WTC11 (cell line): ENCODE measurements around the gene MYOF. TPM values are rescaled to one million over a fixed set of nuclear protein-coding genes. Genes with fewer than 3 reads are reported as not detected.

Experiments
- ATAC-seq: fragments of 200-7000 bp; cut with Tn5 transposase; 2 replicates; pipeline ENCODE4 v1.10.0; 2021; ENCODE audit warnings: mild to moderate bottlenecking, moderate library complexity
- CTCF ChIA-PET: fragments of 300-600 bp; sonication (Branson Sonifier 250); formaldehyde crosslinking; loops from one replicate; lab custom pipeline; 2021; ENCODE audit warnings: antibody characterized with exemption; lab: Charles Lee
- POLR2A ChIA-PET: fragments of 350-600 bp; sonication (Branson Sonifier 250); formaldehyde crosslinking; loops from one replicate; lab custom pipeline; 2021; ENCODE audit warnings: antibody characterized with exemption; lab: Charles Lee
- DNase-seq: peaks from one replicate; pipeline ENCODE4 v3.0.0; 2021; ENCODE audit warnings: low spot score
- H3K27ac Mint-ChIP-seq: 2 replicates; pipeline ENCODE4 v1.8.0; 2021; ENCODE audit warnings: mixed read lengths
- H3K27me3 Mint-ChIP-seq: 2 replicates; pipeline ENCODE4 v1.8.0; 2021; ENCODE audit warnings: low read depth, mild to moderate bottlenecking, moderate library complexity, mixed read lengths
- H3K36me3 Mint-ChIP-seq: 2 replicates; pipeline ENCODE4 v1.8.0; 2021; ENCODE audit warnings: mixed read lengths
- H3K4me1 Mint-ChIP-seq: 2 replicates; pipeline ENCODE4 v1.8.0; 2022; ENCODE audit warnings: mixed read lengths
- H3K4me3 Mint-ChIP-seq: 2 replicates; pipeline ENCODE4 v1.8.0; 2021; ENCODE audit warnings: mild to moderate bottlenecking, moderate library complexity, mixed read lengths
- H3K9me3 Mint-ChIP-seq: 2 replicates; pipeline ENCODE4 v1.8.0; 2021; ENCODE audit warnings: mixed read lengths
- E2F4 ChIP-seq: sonication (generic); formaldehyde crosslinking; IDR thresholded peaks from 2 replicates; pipeline ENCODE4 v1.8.1; 2022; ENCODE audit warnings: low read depth, mild to moderate bottlenecking, moderate library complexity, missing genetic modification reagents, borderline replicate concordance
- FOXK1 ChIP-seq: sonication (generic); formaldehyde crosslinking; IDR thresholded peaks from 2 replicates; pipeline ENCODE4 v1.8.0; 2022; ENCODE audit warnings: mild to moderate bottlenecking, moderate library complexity, missing genetic modification reagents
- FOXP4 ChIP-seq: sonication (generic); formaldehyde crosslinking; IDR thresholded peaks from 2 replicates; pipeline ENCODE4 v1.8.0; 2022; ENCODE audit warnings: mild to moderate bottlenecking, missing genetic modification reagents
- HMGXB4 ChIP-seq: sonication (generic); formaldehyde crosslinking; IDR thresholded peaks from 2 replicates; pipeline ENCODE4 v1.8.1; 2023; ENCODE audit warnings: mild to moderate bottlenecking, moderate library complexity, missing genetic modification reagents
- IRF1 ChIP-seq: sonication (generic); formaldehyde crosslinking; IDR thresholded peaks from 2 replicates; pipeline ENCODE4 v1.8.0; 2023; ENCODE audit warnings: missing genetic modification reagents
- JAZF1 ChIP-seq: fragments of 250-450 bp; sonication (Bioruptor Pico); IDR thresholded peaks from 2 replicates; pipeline ENCODE4 v1.9.0; 2021; ENCODE audit warnings: moderate library complexity, mild to moderate bottlenecking, inconsistent platforms
- MLX ChIP-seq: sonication (generic); formaldehyde crosslinking; IDR thresholded peaks from 2 replicates; pipeline ENCODE4 v1.8.1; 2023; ENCODE audit warnings: mild to moderate bottlenecking, missing genetic modification reagents, moderate library complexity
- NFE2L1 ChIP-seq: sonication (generic); formaldehyde crosslinking; IDR thresholded peaks from 2 replicates; pipeline ENCODE4 v1.8.1; 2023; ENCODE audit warnings: missing genetic modification reagents
- NFYB ChIP-seq: sonication (generic); formaldehyde crosslinking; conservative IDR thresholded peaks from 2 replicates; pipeline ENCODE4 v1.8.0; 2022; ENCODE audit warnings: low read depth, missing genetic modification reagents
- RORB ChIP-seq: fragments of 250-450 bp; sonication (Bioruptor Pico); IDR thresholded peaks from 2 replicates; pipeline ENCODE4 v1.9.0; 2021; ENCODE audit warnings: mild to moderate bottlenecking
- SP1 ChIP-seq: sonication (generic); formaldehyde crosslinking; conservative IDR thresholded peaks from 2 replicates; pipeline ENCODE4 v1.8.1; 2022; ENCODE audit warnings: missing genetic modification reagents
- TP53 ChIP-seq: sonication (generic); formaldehyde crosslinking; IDR thresholded peaks from 2 replicates; pipeline ENCODE4 v1.8.1; 2023; ENCODE audit warnings: mild to moderate bottlenecking, missing genetic modification reagents
- USF1 ChIP-seq: sonication (generic); formaldehyde crosslinking; IDR thresholded peaks from 2 replicates; pipeline ENCODE4 v1.8.0; 2022; ENCODE audit warnings: mild to moderate bottlenecking, missing genetic modification reagents
- ZNF232 ChIP-seq: sonication (generic); formaldehyde crosslinking; IDR thresholded peaks from 2 replicates; pipeline ENCODE4 v1.8.0; 2022; ENCODE audit warnings: mild to moderate bottlenecking, missing genetic modification reagents
- ZNF281 ChIP-seq: sonication (generic); formaldehyde crosslinking; IDR thresholded peaks from 2 replicates; pipeline ENCODE4 v1.8.0; 2023; ENCODE audit warnings: mild to moderate bottlenecking, missing genetic modification reagents
- ZNF512 ChIP-seq: sonication (generic); formaldehyde crosslinking; IDR thresholded peaks from 2 replicates; pipeline ENCODE4 v1.8.1; 2022; ENCODE audit warnings: missing genetic modification reagents, borderline replicate concordance
- total RNA-seq: library from RNA; stranded (reverse); gene quantifications from 3 replicates; pipeline ENCODE4 v1.2.3, GENCODE V29; 2021

MYOF gene
- total RNA-seq, 1 experiment from 2014 or later, result 1.8 TPM

GRCh38 chr10:93478873-93479272 is 3.3 kb downstream of the MYOF start:
- H3K36me3 Mint-ChIP-seq, result no peaks in the 10 kb centered on the region
- ChIA-PET POLR2A (interaction anchor here (0.8 to 1.0 kb wide), 2 partner anchors 9 to 33 kb away, joined by 3 read pairs; no protein-coding TSS in a partner anchor), CTCF (interaction anchor here (0.7 to 1.6 kb wide), 4 partner anchors 18 to 103 kb away, joined by 4 to 14 read pairs (median 4); partner anchors contain the start of gene CEP55)
- ATAC-seq (no peak), DNase-seq (no peak)
- peaks cover 19% of the 10 kb centered on the region for H3K4me1 Mint-ChIP-seq
- no peak overlapping the region for H3K27ac Mint-ChIP-seq
- H3K4me3 Mint-ChIP-seq, result no peak overlapping the region
- peaks cover 16% of the 10 kb centered on the region for H3K27me3 Mint-ChIP-seq
- TF ChIP-seq MLX (no peak), ZNF232 (no peak), HMGXB4 (no peak)
- no peaks in the 10 kb centered on the region for H3K9me3 Mint-ChIP-seq

- DNase-seq (no peak), ATAC-seq (no peak)
- TF ChIP-seq JAZF1 (CRISPR knock-in tag) (no peak), RORB (CRISPR knock-in tag) (no peak), ZNF281 (CRISPR knock-in tag) (no peak), ZNF512 (CRISPR knock-in tag) (no peak), FOXK1 (CRISPR knock-in tag) (no peak), TP53 (CRISPR knock-in tag) (no peak), SP1 (CRISPR knock-in tag) (no peak), ZNF232 (no peak), E2F4 (CRISPR knock-in tag) (no peak), NFYB (CRISPR knock-in tag) (no peak), IRF1 (no peak), NFE2L1 (CRISPR knock-in tag) (no peak), FOXP4 (CRISPR knock-in tag) (no peak), USF1 (CRISPR knock-in tag) (no peak)
- Mint-ChIP-seq H3K4me1 (peaks cover 17% of the 10 kb centered on the region), H3K9me3 (no peaks in the 10 kb centered on the region), H3K36me3 (no peaks in the 10 kb centered on the region), H3K4me3 (no peak overlapping the region), H3K27me3 (peaks cover 10% of the 10 kb centered on the region), H3K27ac (no peak overlapping the region)
- ChIA-PET CTCF (interaction anchor here (0.7 to 2.1 kb wide), 2 partner anchors 100 to 351 kb away, joined by 5 to 12 read pairs; no protein-coding TSS in a partner anchor), POLR2A (interaction anchor here (0.6 to 0.7 kb wide), 3 partner anchors 15 to 361 kb away, joined by 3 to 5 read pairs (median 4); no protein-coding TSS in a partner anchor)
These were observed 5.4 kb downstream of the MYOF start for GRCh38 chr10:93476756-93477155.
